Keratinocyte (primary cell): ENCODE measurements around the gene CEP85L.

Source experiments
- CTCF ChIP-seq, 3 experiments: IDR thresholded peaks in 1 of 3; conservative IDR thresholded peaks in 1 of 3; optimal IDR thresholded peaks in 1 of 3; 2 replicates in 2 of 3; 3 replicates in 1 of 3; pipeline versions ENCODE3 to v1.5.1; 2011; ENCODE audit warnings: low read length in 3 of 3, mild to moderate bottlenecking in 3 of 3, moderate library complexity in 2 of 3, control low read depth in 1 of 3, inconsistent platforms in 1 of 3; ENCODE audit not compliant: insufficient read depth in 2 of 3; ENCODE audit errors: extremely low read depth in 1 of 3
- EZH2 ChIP-seq: IDR thresholded peaks from one replicate; pipeline ENCODE4 v1.6.1; 2012; ENCODE audit warnings: inconsistent platforms, mild to moderate bottlenecking, low read length, moderate library complexity

GRCh38 chr6:118667988-118668387 is 16.6 kb upstream of the CEP85L start:
- TF ChIP-seq CTCF (optimal IDR thresholded peaks at IDR 0.05 in 1 of 3, IDR thresholded peaks at IDR 0.05 in 1 of 3, conservative IDR thresholded peaks at IDR 0.05 in 1 of 3; ENCODE audit: extremely low read depth in 1 of 3, insufficient read depth in 2 of 3, low read length in 3 of 3) (no peak), EZH2 (no peak)
